ENCODE measurements around the gene GREB1L.

DNA sequence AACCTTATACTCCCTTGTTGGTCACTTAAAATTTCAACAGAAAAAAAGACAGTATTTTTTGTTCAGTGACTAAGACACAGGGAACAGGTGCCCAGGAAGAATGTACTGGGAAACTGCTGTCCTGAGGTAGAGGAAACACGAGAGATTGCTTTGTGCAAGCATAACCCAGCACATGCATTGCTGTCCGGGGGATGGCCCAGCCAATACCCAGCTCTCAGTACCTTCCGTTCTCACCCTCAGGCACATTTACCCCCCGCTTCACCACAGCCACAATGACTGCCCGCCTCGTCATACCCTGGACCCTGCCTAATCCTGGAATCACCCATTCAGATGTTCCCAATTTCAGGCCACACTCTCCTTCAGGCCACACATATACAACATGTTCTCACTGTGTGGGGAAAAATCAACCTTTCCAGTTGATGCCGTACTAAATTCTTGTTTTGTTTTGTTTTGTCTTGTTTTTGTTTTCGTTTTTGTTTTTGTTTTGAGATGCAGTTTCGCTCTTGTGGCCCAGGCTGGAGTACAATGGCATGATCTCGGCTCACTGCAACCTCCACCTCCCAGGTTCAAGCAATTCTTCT lies 217.8 kb downstream of the GREB1L start:
- TF ChIP-seq POLR2A (IDR thresholded peaks at IDR 0.05) (no peak), CTCF (IDR thresholded peaks at IDR 0.05) (no peak)

All from right lobe of liver (tissue), 4 donors.